Measurements from ENCODE around the gene GPX3. TPM values are rescaled to one million over a fixed set of nuclear protein-coding genes. Genes with fewer than 3 reads are reported as not detected.
A peak's percentile ranks its signal among the peaks of the same experiment; 100 is the strongest.

The GPX3 gene, protein sequence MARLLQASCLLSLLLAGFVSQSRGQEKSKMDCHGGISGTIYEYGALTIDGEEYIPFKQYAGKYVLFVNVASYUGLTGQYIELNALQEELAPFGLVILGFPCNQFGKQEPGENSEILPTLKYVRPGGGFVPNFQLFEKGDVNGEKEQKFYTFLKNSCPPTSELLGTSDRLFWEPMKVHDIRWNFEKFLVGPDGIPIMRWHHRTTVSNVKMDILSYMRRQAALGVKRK
- 3.5 and 5.1 TPM in 2 replicates for total RNA-seq
- 17.1 and 17.7 TPM in 2 replicates for polyA plus RNA-seq
- polyA plus RNA-seq (2011; cell fraction: cytosol; rRNA removed): 10.6 and 11.1 TPM in 2 replicates
- polyA plus RNA-seq (2011; cell fraction: nucleus; rRNA removed): 3.2 TPM in 2 replicates
- polyA plus RNA-seq (2012): 3.9 and 4.2 TPM in 2 replicates
- 17.1 and 22.3 TPM in 2 replicates for polyA minus RNA-seq
- polyA minus RNA-seq (2011; cell fraction: cytosol; rRNA and poly(A)+ RNA removed): not detected
- 1.4 and 1.7 TPM in 2 replicates for polyA minus RNA-seq (2011; cell fraction: nucleus; rRNA and poly(A)+ RNA removed)
- Bru-seq, nascent RNA: percentile 20 among the genes with signal in this experiment
- percentile 33 among the genes with signal in this experiment for BruChase-seq, experiment 1, labeled RNA remaining after a 6-hour chase
- percentile 22 among the genes with signal in this experiment for BruChase-seq, experiment 2, labeled RNA remaining after a 2-hour chase
- long read RNA-seq, transcript GPX3-201 (5 exons, 1,636 nt): major isoform, 29 of 30 reads
- long read RNA-seq, partial matches to known transcripts: 0 of 30 reads
- long read RNA-seq, other reads (novel, unspliced or antisense): 1 of 30 reads

- peak; percentile 69 for DNase-seq (ENCODE audit: low read depth, low spot score)
- Histone ChIP-seq H3K27me3 (ENCODE audit: control insufficient read depth in 2 of 2, insufficient read depth in 2 of 2, low read length in 2 of 2) (peaks cover 3 to 9% of the 10 kb centered on the region in 2 experiments), H4K20me1 (replicated peaks; ENCODE audit: control insufficient read depth, extremely low read depth, insufficient read depth, low read length) (no peaks in the 10 kb centered on the region), H3K4me2 (ENCODE audit: insufficient read depth, low read length) (peak within 1 kb of the TSS; percentile 51), H3K4me1 (ENCODE audit: control insufficient read depth, extremely low read depth, insufficient read depth, low read length) (peaks cover 24% of the 10 kb centered on the region), H3K4me3 (replicated peaks in 1 of 3; ENCODE audit: insufficient read depth in 1 of 3, low read depth in 1 of 3, low read length in 3 of 3) (peak within 1 kb of the TSS; percentile 48 to 60 (median 57)), H3K9me1 (replicated peaks; ENCODE audit: control insufficient read depth, extremely low read depth, insufficient read depth, low read length) (no peaks in the 10 kb centered on the region), H3K9ac (replicated peaks; ENCODE audit: extremely low read depth, insufficient read depth, low read length) (no peak within 1 kb of the TSS), H3K9me3 (replicated peaks; ENCODE audit: control insufficient read depth, insufficient read depth, low read length) (no peaks in the 10 kb centered on the region), H2AFZ (ENCODE audit: low read depth, low read length) (peak within 1 kb of the TSS; percentile 96), H3K36me3 (ENCODE audit: control insufficient read depth in 2 of 2, extremely low read depth in 1 of 2, insufficient read depth in 2 of 2, low read length in 2 of 2) (no peaks in the 10 kb centered on the region), H3K27ac (ENCODE audit: insufficient read depth, low read depth, low read length) (no peak within 1 kb of the TSS), H3K79me2 (ENCODE audit: control insufficient read depth, insufficient read depth, low read length) (no peaks in the 10 kb centered on the region)
- ChIA-PET POLR2A (no interaction called here), CTCF (interaction anchor here (0.8 to 4.2 kb wide), 6 partner anchors 12 to 427 kb away, joined by 3 to 21 read pairs (median 3); partner anchors contain the start of gene SLC36A1)
- intact Hi-C loops (cut with micrococcal nuclease): no loop called here
- FAIRE-seq: peak; percentile 89
- no TSS peak for BruUV-seq (replicated peaks)
- dilution Hi-C loops (cut with MboI; ENCODE audit: extremely low pct_ligation_motif_present, low sequenced_read_pairs): no loop called here
- TF ChIP-seq GATA2 (IDR thresholded peaks at IDR 0.05; ENCODE audit: insufficient read depth, insufficient read length, low read depth, low read length): no peak
- TF ChIP-seq FOS (IDR thresholded peaks at IDR 0.05; ENCODE audit: borderline replicate concordance, insufficient read depth, low read length): no peak
- TF ChIP-seq, protein P1, sequence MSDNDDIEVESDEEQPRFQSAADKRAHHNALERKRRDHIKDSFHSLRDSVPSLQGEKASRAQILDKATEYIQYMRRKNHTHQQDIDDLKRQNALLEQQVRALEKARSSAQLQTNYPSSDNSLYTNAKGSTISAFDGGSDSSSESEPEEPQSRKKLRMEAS (IDR thresholded peaks at IDR 0.05; ENCODE audit: insufficient read depth, insufficient read length): no peak
- TF ChIP-seq POLR2A (IDR thresholded peaks at IDR 0.05; ENCODE audit: low read depth, low read length): no peak
- no peak for TF ChIP-seq EZH2 (IDR thresholded peaks at IDR 0.05; ENCODE audit: borderline replicate concordance, low read depth, low read length, severe bottlenecking)
- no peak for TF ChIP-seq JUN (IDR thresholded peaks at IDR 0.05; ENCODE audit: borderline replicate concordance, insufficient read depth, insufficient read length, low read depth)
- no peak for TF ChIP-seq MYC (IDR thresholded peaks at IDR 0.05; ENCODE audit: low read depth, low read length)
- TF ChIP-seq POLR2AphosphoS5 (IDR thresholded peaks at IDR 0.05; ENCODE audit: insufficient read depth, low read depth, low read length): no peak
- TF ChIP-seq, protein P2, sequence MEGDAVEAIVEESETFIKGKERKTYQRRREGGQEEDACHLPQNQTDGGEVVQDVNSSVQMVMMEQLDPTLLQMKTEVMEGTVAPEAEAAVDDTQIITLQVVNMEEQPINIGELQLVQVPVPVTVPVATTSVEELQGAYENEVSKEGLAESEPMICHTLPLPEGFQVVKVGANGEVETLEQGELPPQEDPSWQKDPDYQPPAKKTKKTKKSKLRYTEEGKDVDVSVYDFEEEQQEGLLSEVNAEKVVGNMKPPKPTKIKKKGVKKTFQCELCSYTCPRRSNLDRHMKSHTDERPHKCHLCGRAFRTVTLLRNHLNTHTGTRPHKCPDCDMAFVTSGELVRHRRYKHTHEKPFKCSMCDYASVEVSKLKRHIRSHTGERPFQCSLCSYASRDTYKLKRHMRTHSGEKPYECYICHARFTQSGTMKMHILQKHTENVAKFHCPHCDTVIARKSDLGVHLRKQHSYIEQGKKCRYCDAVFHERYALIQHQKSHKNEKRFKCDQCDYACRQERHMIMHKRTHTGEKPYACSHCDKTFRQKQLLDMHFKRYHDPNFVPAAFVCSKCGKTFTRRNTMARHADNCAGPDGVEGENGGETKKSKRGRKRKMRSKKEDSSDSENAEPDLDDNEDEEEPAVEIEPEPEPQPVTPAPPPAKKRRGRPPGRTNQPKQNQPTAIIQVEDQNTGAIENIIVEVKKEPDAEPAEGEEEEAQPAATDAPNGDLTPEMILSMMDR (IDR thresholded peaks at IDR 0.05; ENCODE audit: extremely low read depth in 1 of 2, insufficient read depth in 1 of 2, low read depth in 1 of 2, low read length in 2 of 2): no peak
These were observed at the start of gene GPX3 for GRCh38 chr5:151020304-151021110. GPX3 (plus strand) TSS chr5:151020591; CDS start chr5:151020655, 64 bp downstream.

All from endothelial cell of umbilical vein (primary cell).